ENCODE measurements around the gene NCLN. TPM values are rescaled to one million over a fixed set of nuclear protein-coding genes. Genes with fewer than 3 reads are reported as not detected.

Gene NCLN
- total and polyA plus RNA-seq, 9 of the 15 experiments (the other 6 are each of a cell fraction or from before 2014, with no cell fraction given) = 3.8 to 126 (median 39.6) TPM

- no peak for TF ChIP-seq AFF4 (CRISPR knock-in tag; IDR thresholded peaks at IDR 0.05)
- no peak for TF ChIP-seq EGR1 (conservative IDR thresholded peaks at IDR 0.05)
- TF ChIP-seq IRF2 (CRISPR knock-in tag; IDR thresholded peaks at IDR 0.05) = no peak
- TF ChIP-seq FOXA3 (CRISPR knock-in tag; conservative IDR thresholded peaks at IDR 0.05 in 1 of 2, IDR thresholded peaks at IDR 0.05 in 1 of 2) = no peak
- no peak for TF ChIP-seq ZNF766 (CRISPR knock-in tag; conservative IDR thresholded peaks at IDR 0.05)
- no peak for TF ChIP-seq RHOXF2B (CRISPR knock-in tag; conservative IDR thresholded peaks at IDR 0.05)
- no peak for TF ChIP-seq ZNF41 (CRISPR knock-in tag; conservative IDR thresholded peaks at IDR 0.05)
- TF ChIP-seq ZBTB43 (CRISPR knock-in tag; IDR thresholded peaks at IDR 0.05) = no peak
- no peak for TF ChIP-seq YY1 (IDR thresholded peaks at IDR 0.05; ENCODE audit: borderline replicate concordance in 1 of 3, control insufficient read depth in 1 of 3, extremely low read depth in 1 of 3, insufficient read depth in 3 of 3, insufficient read length in 1 of 3, insufficient replicate concordance in 2 of 3, low read depth in 1 of 3, low read length in 2 of 3)
- TF ChIP-seq SMC3 (conservative IDR thresholded peaks at IDR 0.05; ENCODE audit: insufficient read depth, low read depth, low read length) = peak; percentile 85
- TF ChIP-seq HNRNPL (IDR thresholded peaks at IDR 0.05; ENCODE audit: low read depth, low read length) = no peak
- no peak for TF ChIP-seq SNRNP70 (optimal IDR thresholded peaks at IDR 0.05; ENCODE audit: low read depth, low read length)
- TF ChIP-seq NFE2 (IDR thresholded peaks at IDR 0.05; ENCODE audit: low read depth) = no peak
- TF ChIP-seq SRSF1 (IDR thresholded peaks at IDR 0.05; ENCODE audit: low read depth, low read length) = no peak
- TF ChIP-seq ETV1 (tag; conservative IDR thresholded peaks at IDR 0.05; ENCODE audit: low read depth) = no peak
- no peak for TF ChIP-seq SNIP1 (IDR thresholded peaks at IDR 0.05; ENCODE audit: low read depth)
- no peak for TF ChIP-seq ZNF217 (CRISPR knock-in tag; IDR thresholded peaks at IDR 0.05)
- no peak for TF ChIP-seq SOX6 (IDR thresholded peaks at IDR 0.05)
- TF ChIP-seq ZNF408 (CRISPR knock-in tag; IDR thresholded peaks at IDR 0.05; ENCODE audit: low read depth) = no peak
- no peak for TF ChIP-seq HDAC8 (tag; IDR thresholded peaks at IDR 0.05)
- peak; percentile 56 for TF ChIP-seq RB1 (IDR thresholded peaks at IDR 0.05; ENCODE audit: low read depth)
- TF ChIP-seq SRSF9 (IDR thresholded peaks at IDR 0.05; ENCODE audit: borderline replicate concordance, low read depth, low read length) = no peak
- TF ChIP-seq SMARCA5 (IDR thresholded peaks at IDR 0.05) = no peak
- no peak for TF ChIP-seq RBM14 (IDR thresholded peaks at IDR 0.05; ENCODE audit: borderline replicate concordance, insufficient read depth, low read depth, low read length)
- TF ChIP-seq GATAD2A (IDR thresholded peaks at IDR 0.05) = no peak
- TF ChIP-seq CREBBP (IDR thresholded peaks at IDR 0.05; ENCODE audit: low read depth, low read length) = no peak
These were observed 22.4 kb upstream of the NCLN start (continued) for GRCh38 chr19:3163230-3163886.
